ENCODE data around the gene ABHD15.
"Not testable (repeated sequence)": the region's sequence is repeated elsewhere in the genome, so short reads cannot be mapped to it uniquely, and the experiment has no call there.

ABHD15 gene

GRCh38 chr17:29568331-29569244 is 1.8 kb upstream of the ABHD15 start, which contains the start of gene TP53I13:
Gene TP53I13, plus strand, starts transcription at chr17:29568701. Its CDS starts 58 bp downstream, at chr17:29568759.
- DNase-seq: peak; percentile 90 to 95

- DNase-seq: peak; percentile 77 to 82
These were observed 905 bp upstream of the ABHD15 start for GRCh38 chr17:29567554-29568330.

GRCh38 chr17:29567304-29567553 is 392 bp upstream of the ABHD15 start:
- DNase-seq: no peak

- DNase-seq: peak; percentile 53 to 71
These were observed 979 bp downstream of the ABHD15 start for GRCh38 chr17:29565643-29566472.

GRCh38 chr17:29563816-29564215 is 3.0 kb downstream of the ABHD15 start:
- DNase-seq: no peak

- no peak for DNase-seq
These were observed 4.2 kb downstream of the ABHD15 start for GRCh38 chr17:29562615-29563014.

GRCh38 chr17:29561554-29562517 is 5.0 kb downstream of the ABHD15 start:
- no peak for DNase-seq

GRCh38 chr17:29560316-29560715 is 6.5 kb downstream of the ABHD15 start:
- no peak for DNase-seq

- DNase-seq: no peak
These were observed 7.2 kb downstream of the ABHD15 start for GRCh38 chr17:29559640-29560039.

GRCh38 chr17:29558139-29558538 is 8.7 kb downstream of the ABHD15 start:
- not testable (repeated sequence) for DNase-seq

- no peak for DNase-seq
These were observed 9.1 kb downstream of the ABHD15 start for GRCh38 chr17:29557739-29558116.

GRCh38 chr17:29557085-29557738 is 9.6 kb downstream of the ABHD15 start:
- DNase-seq: no peak

- no peak for DNase-seq
These were observed 11.0 kb downstream of the ABHD15 start for GRCh38 chr17:29555840-29556239.

- no peak for DNase-seq
These were observed 17.5 kb downstream of the ABHD15 start for GRCh38 chr17:29549177-29549923.

GRCh38 chr17:29546830-29547229 is 20.0 kb downstream of the ABHD15 start:
- DNase-seq: no peak

- DNase-seq: no peak
These were observed 20.8 kb downstream of the ABHD15 start for GRCh38 chr17:29546085-29546484.

GRCh38 chr17:29544066-29544465 is 22.8 kb downstream of the ABHD15 start:
- no peak for DNase-seq

GRCh38 chr17:29533976-29534375 is 32.9 kb downstream of the ABHD15 start:
- no peak for DNase-seq

GRCh38 chr17:29526322-29526721 is 40.5 kb downstream of the ABHD15 start:
- no peak for DNase-seq

- no peak for DNase-seq
These were observed 42.1 kb downstream of the ABHD15 start for GRCh38 chr17:29524692-29525091.

- no peak for DNase-seq
These were observed 48.5 kb downstream of the ABHD15 start for GRCh38 chr17:29518359-29518758.
